Right atrium auricular region (tissue), 2 donors: ENCODE data around the gene ZNF407. TPM values are rescaled to one million over a fixed set of nuclear protein-coding genes. Genes with fewer than 3 reads are reported as not detected.

Experiments
- DNase-seq: peaks from one replicate; pipeline ENCODE4 v3.0.0-alpha.2; 2019; ENCODE audit warnings: low spot score
- H3K27ac ChIP-seq, 2 donors: fragments of 200-600 bp; sonication (generic); 1 replicate in 1 of 2; 2 replicates in 1 of 2; pipeline ENCODE4 v1.5.1; 2016 to 2019
- H3K27me3 ChIP-seq, 2 donors: fragments of 200-600 bp; sonication (generic); one replicate each; pipeline versions ENCODE4 v1.5.1 to v1.6.0; 2017 to 2019
- H3K36me3 ChIP-seq: fragments of 200-600 bp; sonication (generic); one replicate; pipeline ENCODE4 v1.5.1; 2016
- H3K4me1 ChIP-seq, 2 donors: fragments of 200-600 bp; sonication (generic); one replicate each; pipeline versions ENCODE4 v1.5.1 to v1.6.0; 2017 to 2019
- H3K4me3 ChIP-seq, 2 donors: fragments of 200-600 bp; sonication (generic); 1 replicate in 1 of 2; 2 replicates in 1 of 2; pipeline ENCODE4 v1.5.1; 2017 to 2019; ENCODE audit warnings: mild to moderate bottlenecking in 1 of 2, moderate library complexity in 1 of 2
- H3K9me3 ChIP-seq, 2 donors: fragments of 200-600 bp; sonication (generic); one replicate each; pipeline ENCODE4 v1.5.1; 2019
- total RNA-seq, 2 donors: library from RNA; depleted of rRNA; stranded (reverse); fragments of >200 nt; gene quantifications; one replicate each; pipeline ENCODE4 v1.1.0, GENCODE V29; 2016
- TF ChIP-seq, protein P1 (sequence below), 2 donors: fragments of 200-600 bp; sonication (generic); IDR thresholded peaks; one replicate each; pipeline ENCODE4 v1.5.1; 2019; ENCODE audit warnings: antibody characterized with exemption in 2 of 2

The ZNF407 gene
- total RNA-seq, 2 donors from 2014 or later = 7.8 to 8.7 TPM

DNA sequence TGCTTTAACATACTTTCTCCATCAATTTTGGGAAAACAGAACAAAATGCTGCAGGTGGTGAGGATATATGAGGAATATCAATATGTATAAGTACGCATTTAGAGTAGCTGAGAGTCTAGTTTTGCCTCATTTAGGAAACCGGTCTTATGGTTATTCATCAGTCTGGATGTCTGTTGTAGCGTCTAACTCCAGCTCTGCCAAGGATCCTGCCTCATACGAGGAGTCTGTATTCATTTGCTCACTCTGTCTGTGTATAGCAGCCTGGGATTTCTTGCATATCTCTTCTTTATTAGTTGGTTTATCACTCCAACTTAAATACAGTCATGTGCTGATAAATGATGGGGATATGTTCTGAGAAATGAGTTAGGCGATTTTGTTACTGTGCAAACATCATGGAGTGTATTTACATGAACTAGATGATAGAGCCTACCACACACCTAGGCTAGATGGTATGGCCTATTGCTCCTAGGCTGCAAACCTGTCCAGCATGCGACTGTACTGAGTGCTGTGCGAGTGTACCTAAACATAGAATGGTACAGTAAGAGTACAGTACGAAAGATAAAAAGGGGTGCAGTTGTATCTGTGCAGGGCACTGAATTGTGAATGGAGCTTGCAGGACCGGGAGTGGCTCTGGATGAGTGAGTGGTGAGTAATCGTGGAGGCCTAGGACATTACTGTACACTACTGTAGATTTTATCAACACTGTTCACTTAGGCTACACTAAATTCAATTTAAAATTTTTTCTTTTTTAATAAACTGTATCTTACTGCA lies 148.1 kb downstream of the ZNF407 start:
- TF ChIP-seq, protein P1, sequence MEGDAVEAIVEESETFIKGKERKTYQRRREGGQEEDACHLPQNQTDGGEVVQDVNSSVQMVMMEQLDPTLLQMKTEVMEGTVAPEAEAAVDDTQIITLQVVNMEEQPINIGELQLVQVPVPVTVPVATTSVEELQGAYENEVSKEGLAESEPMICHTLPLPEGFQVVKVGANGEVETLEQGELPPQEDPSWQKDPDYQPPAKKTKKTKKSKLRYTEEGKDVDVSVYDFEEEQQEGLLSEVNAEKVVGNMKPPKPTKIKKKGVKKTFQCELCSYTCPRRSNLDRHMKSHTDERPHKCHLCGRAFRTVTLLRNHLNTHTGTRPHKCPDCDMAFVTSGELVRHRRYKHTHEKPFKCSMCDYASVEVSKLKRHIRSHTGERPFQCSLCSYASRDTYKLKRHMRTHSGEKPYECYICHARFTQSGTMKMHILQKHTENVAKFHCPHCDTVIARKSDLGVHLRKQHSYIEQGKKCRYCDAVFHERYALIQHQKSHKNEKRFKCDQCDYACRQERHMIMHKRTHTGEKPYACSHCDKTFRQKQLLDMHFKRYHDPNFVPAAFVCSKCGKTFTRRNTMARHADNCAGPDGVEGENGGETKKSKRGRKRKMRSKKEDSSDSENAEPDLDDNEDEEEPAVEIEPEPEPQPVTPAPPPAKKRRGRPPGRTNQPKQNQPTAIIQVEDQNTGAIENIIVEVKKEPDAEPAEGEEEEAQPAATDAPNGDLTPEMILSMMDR (IDR thresholded peaks at IDR 0.05) = no peak
- H3K27ac ChIP-seq = no peak overlapping the region

DNA sequence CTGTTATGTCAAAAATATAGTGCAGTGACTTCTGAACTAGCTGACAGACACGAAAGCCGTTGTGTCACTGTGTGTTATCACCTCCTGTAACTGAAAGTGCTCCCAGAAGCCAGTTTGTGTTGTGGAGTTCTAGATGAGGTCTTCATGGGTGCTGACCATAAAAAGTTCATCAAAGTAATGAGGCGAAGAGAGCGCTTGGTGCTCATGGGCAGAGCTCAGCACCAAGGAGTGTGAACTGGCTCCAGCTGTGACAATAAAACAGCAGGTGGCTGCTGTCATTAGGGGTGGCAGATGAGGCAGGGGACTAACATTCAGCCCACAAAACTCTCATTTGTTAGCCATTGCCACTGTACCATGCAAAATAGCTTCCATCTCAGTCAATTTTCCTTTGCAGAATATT lies 151.1 kb downstream of the ZNF407 start:
- no peak overlapping the region for H3K4me3 ChIP-seq
- no peaks in the 10 kb centered on the region for H3K36me3 ChIP-seq
- TF ChIP-seq, protein P1 (IDR thresholded peaks at IDR 0.05) = no peak
- H3K4me1 ChIP-seq = no peaks in the 10 kb centered on the region
- no peaks in the 10 kb centered on the region for H3K27me3 ChIP-seq
- H3K9me3 ChIP-seq = no peaks in the 10 kb centered on the region
- DNase-seq = no peak
- H3K27ac ChIP-seq = no peak overlapping the region

More for the DNA sequence above, 148.1 kb downstream of the ZNF407 start:
- DNase-seq = no peak
- Histone ChIP-seq H3K4me3 (no peak overlapping the region), H3K27me3 (no peaks in the 10 kb centered on the region), H3K4me1 (no peaks in the 10 kb centered on the region), H3K9me3 (no peaks in the 10 kb centered on the region), H3K36me3 (no peaks in the 10 kb centered on the region)

DNA sequence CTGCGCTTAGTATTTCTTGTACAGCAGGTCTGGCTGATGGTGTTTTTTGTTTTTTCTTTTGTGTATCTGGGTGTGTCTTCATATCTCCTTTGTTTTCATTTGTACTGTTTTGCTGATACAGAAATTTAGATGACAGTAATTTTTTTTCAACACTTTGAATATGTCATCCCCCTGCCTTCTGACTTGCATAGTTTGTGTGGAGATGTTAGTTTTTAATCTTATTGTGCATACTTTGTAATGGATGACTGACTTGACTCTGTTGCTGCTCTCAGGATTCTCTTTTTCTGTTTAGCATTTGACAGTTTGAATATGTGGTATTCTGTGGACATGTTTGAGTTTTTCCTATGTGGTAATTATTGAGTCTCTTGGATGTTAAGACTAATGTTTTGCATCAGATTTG lies 161.3 kb downstream of the ZNF407 start:
- Histone ChIP-seq H3K9me3 (peaks cover 0 to 23% of the 10 kb centered on the region in 2 donors), H3K4me1 (no peaks in the 10 kb centered on the region), H3K4me3 (no peak overlapping the region), H3K27ac (no peak overlapping the region), H3K36me3 (no peaks in the 10 kb centered on the region), H3K27me3 (no peaks in the 10 kb centered on the region)
- TF ChIP-seq, protein P1 (IDR thresholded peaks at IDR 0.05) = no peak
- DNase-seq = no peak

DNA sequence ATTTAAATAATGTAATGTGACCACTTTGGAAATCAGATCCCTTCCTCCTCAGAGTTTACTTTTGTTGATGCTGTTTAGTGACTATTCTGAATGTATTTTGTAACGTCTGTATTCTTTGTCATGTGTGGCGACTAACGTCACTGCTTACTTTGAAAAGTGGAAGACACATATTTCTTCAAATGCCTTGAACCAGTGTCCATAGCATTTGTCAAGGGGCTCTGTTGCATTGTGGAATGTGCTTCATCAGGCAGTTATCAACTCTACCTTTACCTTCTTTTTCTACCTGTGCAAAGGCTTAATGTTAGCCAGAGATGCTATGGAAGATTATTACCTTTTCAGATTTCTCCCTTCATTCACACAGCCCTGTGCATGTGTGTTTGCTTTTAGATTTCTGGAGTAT lies 162.4 kb downstream of the ZNF407 start:
- Histone ChIP-seq H3K9me3 (peaks cover 0 to 23% of the 10 kb centered on the region in 2 donors), H3K36me3 (no peaks in the 10 kb centered on the region), H3K4me1 (no peaks in the 10 kb centered on the region), H3K27me3 (no peaks in the 10 kb centered on the region), H3K4me3 (no peak overlapping the region), H3K27ac (no peak overlapping the region)
- TF ChIP-seq, protein P1 (IDR thresholded peaks at IDR 0.05) = no peak
- no peak for DNase-seq

DNA sequence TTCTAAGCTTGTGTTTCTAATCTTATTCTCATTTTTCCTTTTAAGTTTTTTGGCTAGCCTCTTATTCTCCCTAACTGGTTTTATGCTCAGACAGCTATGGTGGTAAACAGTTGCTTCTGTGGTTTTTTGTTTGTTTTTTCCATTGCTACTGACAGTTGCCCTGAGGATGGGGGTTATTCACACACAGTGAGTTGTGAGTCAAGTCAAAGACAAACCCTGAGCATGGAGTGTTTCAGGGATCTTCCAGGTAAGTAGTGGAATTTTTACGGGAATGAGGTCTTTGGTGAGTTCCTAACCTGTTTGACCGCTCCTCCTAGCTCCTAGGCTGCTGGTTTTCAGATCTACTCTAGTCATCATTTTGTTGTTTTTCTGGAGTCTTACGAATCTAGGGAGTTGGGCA lies 162.8 kb downstream of the ZNF407 start:
- DNase-seq = no peak
- no peaks in the 10 kb centered on the region for H3K4me1 ChIP-seq

More for the DNA sequence above, 162.8 kb downstream of the ZNF407 start:
- Histone ChIP-seq H3K36me3 (no peaks in the 10 kb centered on the region), H3K4me3 (no peak overlapping the region), H3K27ac (no peak overlapping the region), H3K27me3 (no peaks in the 10 kb centered on the region), H3K9me3 (peaks cover 0 to 23% of the 10 kb centered on the region in 2 donors)
- TF ChIP-seq, protein P1 (IDR thresholded peaks at IDR 0.05) = no peak
